Endodermal cell (in vitro differentiated cells): ENCODE data around the gene MIGA2. TPM values are rescaled to one million over a fixed set of nuclear protein-coding genes. Genes with fewer than 3 reads are reported as not detected.

Experiments
- DNase-seq: peaks from one replicate; pipeline ENCODE4 v3.0.0-alpha.2; 2017
- H3K27ac ChIP-seq: 2 replicates; pipeline ENCODE4 v1.5.1; 2013; ENCODE audit warnings: mild to moderate bottlenecking, low read depth, low read length, moderate library complexity
- H3K27me3 ChIP-seq: 2 replicates; pipeline ENCODE4 v1.6.1; 2013; ENCODE audit warnings: mild to moderate bottlenecking, low read length, moderate library complexity; ENCODE audit not compliant: insufficient read depth, control insufficient read depth, poor library complexity, severe bottlenecking
- H3K36me3 ChIP-seq: 2 replicates; pipeline ENCODE4 v1.7.0; 2013; ENCODE audit warnings: mild to moderate bottlenecking, low read length, moderate library complexity; ENCODE audit not compliant: control insufficient read depth, insufficient read depth
- H3K4me1 ChIP-seq: one replicate; pipeline ENCODE4 v1.7.0; 2013; ENCODE audit warnings: low read length; ENCODE audit not compliant: control insufficient read depth, insufficient read depth
- H3K4me3 ChIP-seq: 2 replicates; pipeline ENCODE4 v1.5.1; 2013; ENCODE audit warnings: mild to moderate bottlenecking, low read length, moderate library complexity
- H3K9ac ChIP-seq: 2 replicates; pipeline ENCODE4 v1.6.1; 2013; ENCODE audit warnings: mild to moderate bottlenecking, low read length, moderate library complexity; ENCODE audit not compliant: poor library complexity, severe bottlenecking; ENCODE audit errors: extremely low read depth
- H3K9me3 ChIP-seq: 2 replicates; pipeline ENCODE4 v1.6.1; 2013; ENCODE audit warnings: mild to moderate bottlenecking, low read length, moderate library complexity; ENCODE audit not compliant: control insufficient read depth
- H3K27ac Mint-ChIP-seq: 2 replicates; pipeline ENCODE4 v1.8.0; 2020; ENCODE audit warnings: mixed read lengths
- H3K27me3 Mint-ChIP-seq: 2 replicates; pipeline ENCODE4 v1.8.0; 2021; ENCODE audit warnings: mild to moderate bottlenecking, mixed read lengths; ENCODE audit not compliant: insufficient read depth
- H3K36me3 Mint-ChIP-seq: 2 replicates; pipeline ENCODE4 v1.8.0; 2020; ENCODE audit warnings: low read depth, mixed read lengths
- H3K4me1 Mint-ChIP-seq: 2 replicates; pipeline ENCODE4 v1.8.0; 2020; ENCODE audit warnings: mixed read lengths
- H3K4me3 Mint-ChIP-seq: 2 replicates; pipeline ENCODE4 v1.8.0; 2020; ENCODE audit warnings: mild to moderate bottlenecking, moderate library complexity, mixed read lengths
- H3K9me3 Mint-ChIP-seq: 2 replicates; pipeline ENCODE4 v1.8.0; 2020; ENCODE audit warnings: mild to moderate bottlenecking, mixed read lengths
- CTCF ChIP-seq: fragments of 200-600 bp; sonication (generic); conservative IDR thresholded peaks from 2 replicates; pipeline ENCODE4 v1.5.0; 2021; ENCODE audit warnings: antibody characterized with exemption, mild to moderate bottlenecking
- WGBS, 2 experiments: methylation state at CpG; one replicate each; pipeline versions ENCODE4 v1.1.5 to v1.1.7; 2013; ENCODE audit warnings: missing lambda C conversion rate in 2 of 2, mixed read lengths in 1 of 2; ENCODE audit not compliant: insufficient coverage in 1 of 2, insufficient read length in 1 of 2; 5-methylcytosine and 5-hydroxymethylcytosine counted together
- total RNA-seq, 2 donors: library from RNA; stranded (reverse); fragmentation: NEBNext Ultra II Directional in 1 of 2; extraction: Animal tissue kit (Norgen Biotek cat#: 25700) in 1 of 2; gene quantifications; 2 replicates in 1 of 2; 3 replicates in 1 of 2; pipeline ENCODE4 v1.2.1, GENCODE V29; 2021

The MIGA2 gene
- total RNA-seq, 2 donors from 2014 or later: 41.4 to 41.5 TPM

GRCh38 chr9:129036923-129037766 lies 719 bp downstream of the MIGA2 start:
- Histone ChIP-seq H3K4me1 (peaks cover 7% of the 10 kb centered on the region), H3K9me3 (no peaks in the 10 kb centered on the region), H3K27ac (no peak overlapping the region), H3K9ac (peak overlapping the region; percentile 59), H3K36me3 (peaks cover 15% of the 10 kb centered on the region), H3K4me3 (peak overlapping the region; percentile 91), H3K27me3 (no peaks in the 10 kb centered on the region)
- no peaks in the 10 kb centered on the region for H3K9me3 Mint-ChIP-seq
- TF ChIP-seq CTCF: no peak
- no peaks in the 10 kb centered on the region for H3K27me3 Mint-ChIP-seq
- H3K36me3 Mint-ChIP-seq: peaks cover 11% of the 10 kb centered on the region
- peak overlapping the region; percentile 87 for H3K27ac Mint-ChIP-seq
- H3K4me3 Mint-ChIP-seq: peak overlapping the region; percentile 97
- WGBS, 2 experiments: 12 to 18% methylated on average over 24 to 32 of the region's 32 CpGs
- peaks cover 18% of the 10 kb centered on the region for H3K4me1 Mint-ChIP-seq
- no peak for DNase-seq

- TF ChIP-seq CTCF: no peak
- Histone ChIP-seq H3K27ac (no peak overlapping the region), H3K9me3 (no peaks in the 10 kb centered on the region), H3K27me3 (no peaks in the 10 kb centered on the region), H3K4me1 (peaks cover 7% of the 10 kb centered on the region), H3K4me3 (peak overlapping the region; percentile 91), H3K9ac (no peak overlapping the region), H3K36me3 (peaks cover 20% of the 10 kb centered on the region)
- Mint-ChIP-seq H3K27me3 (no peaks in the 10 kb centered on the region), H3K4me1 (peaks cover 18% of the 10 kb centered on the region), H3K9me3 (no peaks in the 10 kb centered on the region), H3K27ac (no peak overlapping the region), H3K4me3 (peak overlapping the region; percentile 97), H3K36me3 (peaks cover 17% of the 10 kb centered on the region)
- WGBS, 2 experiments: 89 to 97% methylated on average over 6 of the region's 6 CpGs
- DNase-seq: no peak
These were observed 1.3 kb downstream of the MIGA2 start for GRCh38 chr9:129037767-129038098.

- Histone ChIP-seq H3K36me3 (peaks cover 20% of the 10 kb centered on the region), H3K4me3 (peak overlapping the region; percentile 91), H3K27me3 (no peaks in the 10 kb centered on the region), H3K9me3 (no peaks in the 10 kb centered on the region), H3K4me1 (peaks cover 7% of the 10 kb centered on the region), H3K9ac (no peak overlapping the region), H3K27ac (no peak overlapping the region)
- no peak for TF ChIP-seq CTCF
- H3K27ac Mint-ChIP-seq: no peak overlapping the region
- H3K27me3 Mint-ChIP-seq: no peaks in the 10 kb centered on the region
- no peak for DNase-seq
- H3K4me3 Mint-ChIP-seq: peak overlapping the region; percentile 97
- H3K9me3 Mint-ChIP-seq: no peaks in the 10 kb centered on the region
- WGBS, 2 experiments: 93 to 100% methylated on average over 3 to 8 of the region's 8 CpGs
- H3K36me3 Mint-ChIP-seq: peaks cover 20% of the 10 kb centered on the region
- H3K4me1 Mint-ChIP-seq: peaks cover 18% of the 10 kb centered on the region
These were observed 1.9 kb downstream of the MIGA2 start for GRCh38 chr9:129038109-129038852.
